CMK (cell line): ENCODE results near the gene TPM4.

Experiments used
- DNase-seq: peaks from one replicate; pipeline ENCODE4 v3.0.0-alpha.2; 2010; ENCODE audit warnings: low read depth

TPM4 gene

GRCh38 chr19:16131648-16132047 lies 55.4 kb downstream of the TPM4 start:
- DNase-seq = no peak

GRCh38 chr19:16133818-16134217 lies 57.5 kb downstream of the TPM4 start:
- no peak for DNase-seq

GRCh38 chr19:16134510-16134909 lies 58.2 kb downstream of the TPM4 start:
- DNase-seq = no peak

GRCh38 chr19:16135430-16136127 lies 59.3 kb downstream of the TPM4 start:
- no peak for DNase-seq

GRCh38 chr19:16136185-16136999 lies 60.1 kb downstream of the TPM4 start:
- DNase-seq = no peak

GRCh38 chr19:16139752-16140151 lies 63.5 kb downstream of the TPM4 start:
- peak; percentile 100 for DNase-seq

GRCh38 chr19:16141043-16141442 lies 64.7 kb downstream of the TPM4 start:
- peak; percentile 82 for DNase-seq

- no peak for DNase-seq
Observed at GRCh38 chr19:16142032-16142580, 65.8 kb downstream of the TPM4 start.

- no peak for DNase-seq
Observed at GRCh38 chr19:16143399-16144215, 67.3 kb downstream of the TPM4 start, which contains the start of gene HSH2D. HSH2D (plus strand) TSS chr19:16143685; CDS start chr19:16148751, 5,066 bp downstream.

GRCh38 chr19:16144216-16144581 lies 67.9 kb downstream of the TPM4 start:
- DNase-seq = no peak

- no peak for DNase-seq
Observed at GRCh38 chr19:16146112-16146511, 69.8 kb downstream of the TPM4 start.

- DNase-seq = no peak
Observed at GRCh38 chr19:16148443-16149229, 72.3 kb downstream of the TPM4 start.
